ENCODE results near the gene TPCN1. TPM values are rescaled to one million over a fixed set of nuclear protein-coding genes. Genes with fewer than 3 reads are reported as not detected.

TPCN1 gene
- total RNA-seq, 1 experiment from 2014 or later, result 32.7 TPM

DNA sequence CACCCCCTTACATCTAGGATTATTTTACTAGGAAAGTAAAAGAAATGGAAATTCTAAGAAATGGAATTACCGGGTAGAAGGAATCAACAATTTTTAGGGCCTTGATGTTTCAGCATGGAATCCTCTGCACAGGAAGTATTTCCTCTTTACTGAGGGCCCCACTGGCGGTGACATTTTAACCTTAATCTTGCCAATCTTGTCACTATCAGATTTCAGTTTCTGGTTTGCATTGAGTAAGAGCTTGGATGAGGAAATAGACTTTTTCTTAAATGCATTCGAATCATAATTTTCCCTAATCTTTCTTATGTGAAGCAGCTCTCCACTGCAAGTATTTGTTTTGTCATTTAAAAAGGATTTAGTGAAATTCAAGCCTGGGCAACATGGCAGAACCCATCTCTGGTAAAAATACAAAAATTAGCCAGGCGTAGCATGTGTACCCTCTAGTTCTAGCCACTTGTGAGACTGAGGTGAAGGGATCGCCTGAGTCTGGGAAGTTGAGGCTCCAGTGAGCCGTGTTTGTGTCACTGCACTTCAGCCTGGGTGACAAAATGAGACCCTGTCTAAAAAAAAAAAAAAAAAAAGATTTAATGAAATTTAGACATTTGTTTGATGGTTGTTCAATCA, 40.7 kb downstream of the TPCN1 start (continued):
- TF ChIP-seq, protein P1, sequence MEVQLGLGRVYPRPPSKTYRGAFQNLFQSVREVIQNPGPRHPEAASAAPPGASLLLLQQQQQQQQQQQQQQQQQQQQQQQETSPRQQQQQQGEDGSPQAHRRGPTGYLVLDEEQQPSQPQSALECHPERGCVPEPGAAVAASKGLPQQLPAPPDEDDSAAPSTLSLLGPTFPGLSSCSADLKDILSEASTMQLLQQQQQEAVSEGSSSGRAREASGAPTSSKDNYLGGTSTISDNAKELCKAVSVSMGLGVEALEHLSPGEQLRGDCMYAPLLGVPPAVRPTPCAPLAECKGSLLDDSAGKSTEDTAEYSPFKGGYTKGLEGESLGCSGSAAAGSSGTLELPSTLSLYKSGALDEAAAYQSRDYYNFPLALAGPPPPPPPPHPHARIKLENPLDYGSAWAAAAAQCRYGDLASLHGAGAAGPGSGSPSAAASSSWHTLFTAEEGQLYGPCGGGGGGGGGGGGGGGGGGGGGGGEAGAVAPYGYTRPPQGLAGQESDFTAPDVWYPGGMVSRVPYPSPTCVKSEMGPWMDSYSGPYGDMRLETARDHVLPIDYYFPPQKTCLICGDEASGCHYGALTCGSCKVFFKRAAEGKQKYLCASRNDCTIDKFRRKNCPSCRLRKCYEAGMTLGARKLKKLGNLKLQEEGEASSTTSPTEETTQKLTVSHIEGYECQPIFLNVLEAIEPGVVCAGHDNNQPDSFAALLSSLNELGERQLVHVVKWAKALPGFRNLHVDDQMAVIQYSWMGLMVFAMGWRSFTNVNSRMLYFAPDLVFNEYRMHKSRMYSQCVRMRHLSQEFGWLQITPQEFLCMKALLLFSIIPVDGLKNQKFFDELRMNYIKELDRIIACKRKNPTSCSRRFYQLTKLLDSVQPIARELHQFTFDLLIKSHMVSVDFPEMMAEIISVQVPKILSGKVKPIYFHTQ (CRISPR knock-in tag; IDR thresholded peaks at IDR 0.05), result no peak
- TF ChIP-seq IRF2 (CRISPR knock-in tag; IDR thresholded peaks at IDR 0.05; ENCODE audit: borderline replicate concordance, low read depth), result no peak
- no peak for TF ChIP-seq ZBTB21 (CRISPR knock-in tag; IDR thresholded peaks at IDR 0.05; ENCODE audit: borderline replicate concordance)

DNA sequence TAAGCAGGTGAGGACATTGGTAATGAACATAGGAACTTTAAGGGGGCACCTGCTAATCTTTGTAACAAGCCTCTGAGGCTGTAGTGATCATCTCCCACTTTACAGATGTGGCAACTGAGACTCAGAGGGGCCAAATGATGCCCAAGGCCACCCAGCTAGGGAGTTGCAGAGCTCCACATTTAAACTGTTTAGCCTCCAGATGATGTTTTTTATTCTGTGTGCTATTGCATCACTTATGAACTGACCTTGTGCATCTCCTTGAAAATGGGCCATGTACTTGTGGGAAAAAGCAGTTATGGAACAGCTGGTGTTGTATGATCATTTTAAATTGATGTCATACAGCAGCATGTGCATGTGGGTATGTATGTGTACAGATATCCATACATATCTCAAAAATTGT, 41.4 kb downstream of the TPCN1 start:
- H3K4me3 Mint-ChIP-seq, result no peak overlapping the region
- CTCF ChIA-PET, result no interaction called here
- no peak overlapping the region for H3K27ac Mint-ChIP-seq
- H3K9me3 Mint-ChIP-seq, result no peaks in the 10 kb centered on the region
- no peaks in the 10 kb centered on the region for H3K27me3 Mint-ChIP-seq (ENCODE audit: low read depth)
- POLR2A ChIA-PET, result no interaction called here
- ATAC-seq (no peak), DNase-seq (ENCODE audit: low spot score) (no peak)
- peaks cover 21% of the 10 kb centered on the region for H3K4me1 Mint-ChIP-seq
- H3K36me3 Mint-ChIP-seq, result peaks cover 9% of the 10 kb centered on the region; the same call in 1 of the 2 replicates
- TF ChIP-seq SMAD3 (CRISPR knock-in tag; IDR thresholded peaks at IDR 0.05; ENCODE audit: borderline replicate concordance) (no peak), SMAD4 (CRISPR knock-in tag; IDR thresholded peaks at IDR 0.05) (no peak), TCF7 (CRISPR knock-in tag; IDR thresholded peaks at IDR 0.05; ENCODE audit: low read depth) (no peak), CREM (CRISPR knock-in tag; IDR thresholded peaks at IDR 0.05) (no peak), RORB (CRISPR knock-in tag; IDR thresholded peaks at IDR 0.05) (no peak), MXD4 (CRISPR knock-in tag; IDR thresholded peaks at IDR 0.05; ENCODE audit: borderline replicate concordance) (no peak), ZNF232 (CRISPR knock-in tag; IDR thresholded peaks at IDR 0.05) (no peak), ZNF219 (CRISPR knock-in tag; IDR thresholded peaks at IDR 0.05; ENCODE audit: borderline replicate concordance) (no peak), OVOL2 (CRISPR knock-in tag; IDR thresholded peaks at IDR 0.05; ENCODE audit: borderline replicate concordance) (no peak), NR1H2 (CRISPR knock-in tag; IDR thresholded peaks at IDR 0.05) (no peak), TEAD4 (CRISPR knock-in tag; IDR thresholded peaks at IDR 0.05) (no peak), GABPB1 (CRISPR knock-in tag; IDR thresholded peaks at IDR 0.05) (no peak)
- TF ChIP-seq, protein P2, sequence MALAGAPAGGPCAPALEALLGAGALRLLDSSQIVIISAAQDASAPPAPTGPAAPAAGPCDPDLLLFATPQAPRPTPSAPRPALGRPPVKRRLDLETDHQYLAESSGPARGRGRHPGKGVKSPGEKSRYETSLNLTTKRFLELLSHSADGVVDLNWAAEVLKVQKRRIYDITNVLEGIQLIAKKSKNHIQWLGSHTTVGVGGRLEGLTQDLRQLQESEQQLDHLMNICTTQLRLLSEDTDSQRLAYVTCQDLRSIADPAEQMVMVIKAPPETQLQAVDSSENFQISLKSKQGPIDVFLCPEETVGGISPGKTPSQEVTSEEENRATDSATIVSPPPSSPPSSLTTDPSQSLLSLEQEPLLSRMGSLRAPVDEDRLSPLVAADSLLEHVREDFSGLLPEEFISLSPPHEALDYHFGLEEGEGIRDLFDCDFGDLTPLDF (CRISPR knock-in tag; IDR thresholded peaks at IDR 0.05), result no peak
- TF ChIP-seq, protein P3, sequence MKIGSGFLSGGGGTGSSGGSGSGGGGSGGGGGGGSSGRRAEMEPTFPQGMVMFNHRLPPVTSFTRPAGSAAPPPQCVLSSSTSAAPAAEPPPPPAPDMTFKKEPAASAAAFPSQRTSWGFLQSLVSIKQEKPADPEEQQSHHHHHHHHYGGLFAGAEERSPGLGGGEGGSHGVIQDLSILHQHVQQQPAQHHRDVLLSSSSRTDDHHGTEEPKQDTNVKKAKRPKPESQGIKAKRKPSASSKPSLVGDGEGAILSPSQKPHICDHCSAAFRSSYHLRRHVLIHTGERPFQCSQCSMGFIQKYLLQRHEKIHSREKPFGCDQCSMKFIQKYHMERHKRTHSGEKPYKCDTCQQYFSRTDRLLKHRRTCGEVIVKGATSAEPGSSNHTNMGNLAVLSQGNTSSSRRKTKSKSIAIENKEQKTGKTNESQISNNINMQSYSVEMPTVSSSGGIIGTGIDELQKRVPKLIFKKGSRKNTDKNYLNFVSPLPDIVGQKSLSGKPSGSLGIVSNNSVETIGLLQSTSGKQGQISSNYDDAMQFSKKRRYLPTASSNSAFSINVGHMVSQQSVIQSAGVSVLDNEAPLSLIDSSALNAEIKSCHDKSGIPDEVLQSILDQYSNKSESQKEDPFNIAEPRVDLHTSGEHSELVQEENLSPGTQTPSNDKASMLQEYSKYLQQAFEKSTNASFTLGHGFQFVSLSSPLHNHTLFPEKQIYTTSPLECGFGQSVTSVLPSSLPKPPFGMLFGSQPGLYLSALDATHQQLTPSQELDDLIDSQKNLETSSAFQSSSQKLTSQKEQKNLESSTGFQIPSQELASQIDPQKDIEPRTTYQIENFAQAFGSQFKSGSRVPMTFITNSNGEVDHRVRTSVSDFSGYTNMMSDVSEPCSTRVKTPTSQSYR (CRISPR knock-in tag; IDR thresholded peaks at IDR 0.05), result no peak
- TF ChIP-seq, protein P4, sequence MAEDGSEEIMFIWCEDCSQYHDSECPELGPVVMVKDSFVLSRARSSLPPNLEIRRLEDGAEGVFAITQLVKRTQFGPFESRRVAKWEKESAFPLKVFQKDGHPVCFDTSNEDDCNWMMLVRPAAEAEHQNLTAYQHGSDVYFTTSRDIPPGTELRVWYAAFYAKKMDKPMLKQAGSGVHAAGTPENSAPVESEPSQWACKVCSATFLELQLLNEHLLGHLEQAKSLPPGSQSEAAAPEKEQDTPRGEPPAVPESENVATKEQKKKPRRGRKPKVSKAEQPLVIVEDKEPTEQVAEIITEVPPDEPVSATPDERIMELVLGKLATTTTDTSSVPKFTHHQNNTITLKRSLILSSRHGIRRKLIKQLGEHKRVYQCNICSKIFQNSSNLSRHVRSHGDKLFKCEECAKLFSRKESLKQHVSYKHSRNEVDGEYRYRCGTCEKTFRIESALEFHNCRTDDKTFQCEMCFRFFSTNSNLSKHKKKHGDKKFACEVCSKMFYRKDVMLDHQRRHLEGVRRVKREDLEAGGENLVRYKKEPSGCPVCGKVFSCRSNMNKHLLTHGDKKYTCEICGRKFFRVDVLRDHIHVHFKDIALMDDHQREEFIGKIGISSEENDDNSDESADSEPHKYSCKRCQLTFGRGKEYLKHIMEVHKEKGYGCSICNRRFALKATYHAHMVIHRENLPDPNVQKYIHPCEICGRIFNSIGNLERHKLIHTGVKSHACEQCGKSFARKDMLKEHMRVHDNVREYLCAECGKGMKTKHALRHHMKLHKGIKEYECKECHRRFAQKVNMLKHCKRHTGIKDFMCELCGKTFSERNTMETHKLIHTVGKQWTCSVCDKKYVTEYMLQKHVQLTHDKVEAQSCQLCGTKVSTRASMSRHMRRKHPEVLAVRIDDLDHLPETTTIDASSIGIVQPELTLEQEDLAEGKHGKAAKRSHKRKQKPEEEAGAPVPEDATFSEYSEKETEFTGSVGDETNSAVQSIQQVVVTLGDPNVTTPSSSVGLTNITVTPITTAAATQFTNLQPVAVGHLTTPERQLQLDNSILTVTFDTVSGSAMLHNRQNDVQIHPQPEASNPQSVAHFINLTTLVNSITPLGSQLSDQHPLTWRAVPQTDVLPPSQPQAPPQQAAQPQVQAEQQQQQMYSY (CRISPR knock-in tag; IDR thresholded peaks at IDR 0.05), result no peak
- TF ChIP-seq, protein P5, sequence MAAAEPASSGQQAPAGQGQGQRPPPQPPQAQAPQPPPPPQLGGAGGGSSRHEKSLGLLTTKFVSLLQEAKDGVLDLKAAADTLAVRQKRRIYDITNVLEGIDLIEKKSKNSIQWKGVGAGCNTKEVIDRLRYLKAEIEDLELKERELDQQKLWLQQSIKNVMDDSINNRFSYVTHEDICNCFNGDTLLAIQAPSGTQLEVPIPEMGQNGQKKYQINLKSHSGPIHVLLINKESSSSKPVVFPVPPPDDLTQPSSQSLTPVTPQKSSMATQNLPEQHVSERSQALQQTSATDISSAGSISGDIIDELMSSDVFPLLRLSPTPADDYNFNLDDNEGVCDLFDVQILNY (CRISPR knock-in tag; IDR thresholded peaks at IDR 0.05), result no peak
- TF ChIP-seq, protein P6, sequence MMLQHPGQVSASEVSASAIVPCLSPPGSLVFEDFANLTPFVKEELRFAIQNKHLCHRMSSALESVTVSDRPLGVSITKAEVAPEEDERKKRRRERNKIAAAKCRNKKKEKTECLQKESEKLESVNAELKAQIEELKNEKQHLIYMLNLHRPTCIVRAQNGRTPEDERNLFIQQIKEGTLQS (CRISPR knock-in tag; conservative IDR thresholded peaks at IDR 0.05), result no peak
